22Rv1 (cell line): Measurements from ENCODE around the gene DNAJC17.

Experiments
- ZFX ChIP-seq: fragments of 450-650 bp; IDR thresholded peaks from 2 replicates; pipeline ENCODE4 v1.6.1; 2017; ENCODE audit warnings: antibody characterized with exemption, borderline replicate concordance
- TF ChIP-seq, protein P1 (sequence below): fragments of 450-650 bp; IDR thresholded peaks from 2 replicates; pipeline ENCODE4 v1.5.1; 2017; ENCODE audit warnings: mild to moderate bottlenecking

DNA sequence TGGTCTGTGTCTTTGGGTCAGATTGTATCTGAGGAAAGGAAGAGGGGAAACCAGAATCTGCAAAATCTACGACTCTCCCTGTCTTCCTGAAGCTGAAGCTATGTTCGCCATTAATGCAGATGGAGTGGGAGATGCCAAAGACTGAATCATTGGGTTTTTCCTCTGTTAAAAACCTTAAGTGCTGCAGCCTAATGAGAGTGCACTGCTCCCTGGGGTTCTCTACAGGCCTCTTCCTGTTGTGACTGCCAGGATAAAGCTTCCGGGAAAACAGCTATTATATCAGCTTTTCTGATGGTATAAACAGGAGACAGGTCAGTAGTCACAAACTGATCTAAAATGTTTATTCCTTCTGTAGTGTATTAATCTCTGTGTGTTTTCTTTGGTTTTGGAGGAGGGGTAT is 76.2 kb downstream of the DNAJC17 start:
- TF ChIP-seq, protein P1, sequence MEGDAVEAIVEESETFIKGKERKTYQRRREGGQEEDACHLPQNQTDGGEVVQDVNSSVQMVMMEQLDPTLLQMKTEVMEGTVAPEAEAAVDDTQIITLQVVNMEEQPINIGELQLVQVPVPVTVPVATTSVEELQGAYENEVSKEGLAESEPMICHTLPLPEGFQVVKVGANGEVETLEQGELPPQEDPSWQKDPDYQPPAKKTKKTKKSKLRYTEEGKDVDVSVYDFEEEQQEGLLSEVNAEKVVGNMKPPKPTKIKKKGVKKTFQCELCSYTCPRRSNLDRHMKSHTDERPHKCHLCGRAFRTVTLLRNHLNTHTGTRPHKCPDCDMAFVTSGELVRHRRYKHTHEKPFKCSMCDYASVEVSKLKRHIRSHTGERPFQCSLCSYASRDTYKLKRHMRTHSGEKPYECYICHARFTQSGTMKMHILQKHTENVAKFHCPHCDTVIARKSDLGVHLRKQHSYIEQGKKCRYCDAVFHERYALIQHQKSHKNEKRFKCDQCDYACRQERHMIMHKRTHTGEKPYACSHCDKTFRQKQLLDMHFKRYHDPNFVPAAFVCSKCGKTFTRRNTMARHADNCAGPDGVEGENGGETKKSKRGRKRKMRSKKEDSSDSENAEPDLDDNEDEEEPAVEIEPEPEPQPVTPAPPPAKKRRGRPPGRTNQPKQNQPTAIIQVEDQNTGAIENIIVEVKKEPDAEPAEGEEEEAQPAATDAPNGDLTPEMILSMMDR, result no peak
- no peak for TF ChIP-seq ZFX
